Measurements from ENCODE around the gene ARHGAP26. TPM values are rescaled to one million over a fixed set of nuclear protein-coding genes. Genes with fewer than 3 reads are reported as not detected.

ARHGAP26 gene
- total RNA-seq, 1 experiment from 2014 or later: 65.5 TPM

DNA sequence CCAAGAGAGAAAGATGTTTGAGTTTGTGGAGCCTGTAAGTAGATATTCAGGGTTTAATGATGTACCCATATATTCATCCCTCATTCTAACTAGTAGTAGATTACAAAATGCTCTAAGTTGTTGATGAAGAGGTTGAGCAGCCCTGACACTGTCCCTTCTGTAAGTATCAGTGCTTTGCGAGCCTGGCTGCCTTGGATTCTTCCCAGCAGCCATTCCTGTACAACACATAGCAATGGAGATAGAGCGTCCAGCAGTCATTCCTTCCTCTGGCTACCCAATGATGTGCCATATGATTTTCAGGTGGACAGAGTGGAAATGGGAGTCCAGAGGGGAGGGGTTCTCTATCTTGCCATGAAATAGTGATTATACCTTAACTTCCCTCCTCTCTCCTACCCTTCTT is 124.1 kb downstream of the ARHGAP26 start:
- no TSS peak for BruUV-seq (replicated peaks)
- Histone ChIP-seq H3K36me3 (ENCODE audit: control insufficient read depth, insufficient read depth, low read length) (peaks cover 2% of the 10 kb centered on the region; the same call in 1 of the 2 replicates), H3K27ac (ENCODE audit: low read length) (no peak overlapping the region), H3K9me3 (ENCODE audit: control insufficient read depth, insufficient read depth, low read depth, low read length) (no peaks in the 10 kb centered on the region), H3K27me3 (ENCODE audit: control insufficient read depth, insufficient read depth, low read length) (no peaks in the 10 kb centered on the region), H3K4me3 (ENCODE audit: low read depth in 2 of 2, low read length in 2 of 2) (no peak overlapping the region), H3K4me1 (ENCODE audit: control insufficient read depth, insufficient read depth, low read length) (peaks cover 4% of the 10 kb centered on the region; the same call in 1 of the 2 replicates)
- CTCF ChIA-PET: interaction anchor here (0.7 kb wide), 1 partner anchor 181 kb away, joined by 3 read pairs; no protein-coding TSS in a partner anchor
- intact Hi-C loops (cut with micrococcal nuclease; ENCODE audit: unreplicated experiment): no loop called here
- POLR2A ChIA-PET: no interaction called here
- ATAC-seq (no peak), DNase-seq (ENCODE audit: low read depth, low spot score) (no peak)
- TF ChIP-seq SIN3A (IDR thresholded peaks at IDR 0.05; ENCODE audit: borderline replicate concordance, insufficient read depth, low read depth, low read length): no peak
- TF ChIP-seq, protein P1, sequence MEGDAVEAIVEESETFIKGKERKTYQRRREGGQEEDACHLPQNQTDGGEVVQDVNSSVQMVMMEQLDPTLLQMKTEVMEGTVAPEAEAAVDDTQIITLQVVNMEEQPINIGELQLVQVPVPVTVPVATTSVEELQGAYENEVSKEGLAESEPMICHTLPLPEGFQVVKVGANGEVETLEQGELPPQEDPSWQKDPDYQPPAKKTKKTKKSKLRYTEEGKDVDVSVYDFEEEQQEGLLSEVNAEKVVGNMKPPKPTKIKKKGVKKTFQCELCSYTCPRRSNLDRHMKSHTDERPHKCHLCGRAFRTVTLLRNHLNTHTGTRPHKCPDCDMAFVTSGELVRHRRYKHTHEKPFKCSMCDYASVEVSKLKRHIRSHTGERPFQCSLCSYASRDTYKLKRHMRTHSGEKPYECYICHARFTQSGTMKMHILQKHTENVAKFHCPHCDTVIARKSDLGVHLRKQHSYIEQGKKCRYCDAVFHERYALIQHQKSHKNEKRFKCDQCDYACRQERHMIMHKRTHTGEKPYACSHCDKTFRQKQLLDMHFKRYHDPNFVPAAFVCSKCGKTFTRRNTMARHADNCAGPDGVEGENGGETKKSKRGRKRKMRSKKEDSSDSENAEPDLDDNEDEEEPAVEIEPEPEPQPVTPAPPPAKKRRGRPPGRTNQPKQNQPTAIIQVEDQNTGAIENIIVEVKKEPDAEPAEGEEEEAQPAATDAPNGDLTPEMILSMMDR (IDR thresholded peaks at IDR 0.05): no peak
- no peak for TF ChIP-seq REST (IDR thresholded peaks at IDR 0.05; ENCODE audit: insufficient read depth in 1 of 2, low read depth in 2 of 2, low read length in 1 of 2)
- TF ChIP-seq TCF7L2 (IDR thresholded peaks at IDR 0.05; ENCODE audit: low read depth, low read length): no peak
- TF ChIP-seq POLR2AphosphoS5 (IDR thresholded peaks at IDR 0.05; ENCODE audit: low read depth, low read length): no peak
- in situ Hi-C loops (cut with HindIII; ENCODE audit: low pct_unique_long_range_greater_than_20kb, low sequenced_read_pairs): no loop called here

- BruUV-seq (replicated peaks): no TSS peak
- in situ Hi-C loops (cut with HindIII; ENCODE audit: low pct_unique_long_range_greater_than_20kb, low sequenced_read_pairs): no loop called here
- Histone ChIP-seq H3K36me3 (ENCODE audit: control insufficient read depth, insufficient read depth, low read length) (peaks cover 2% of the 10 kb centered on the region; the same call in 1 of the 2 replicates), H3K27ac (ENCODE audit: low read length) (no peak overlapping the region), H3K4me3 (ENCODE audit: low read depth in 2 of 2, low read length in 2 of 2) (no peak overlapping the region), H3K4me1 (ENCODE audit: control insufficient read depth, insufficient read depth, low read length) (peaks cover 4% of the 10 kb centered on the region; the same call in 1 of the 2 replicates), H3K9me3 (ENCODE audit: control insufficient read depth, insufficient read depth, low read depth, low read length) (no peaks in the 10 kb centered on the region), H3K27me3 (ENCODE audit: control insufficient read depth, insufficient read depth, low read length) (no peaks in the 10 kb centered on the region)
- TF ChIP-seq REST (IDR thresholded peaks at IDR 0.05; ENCODE audit: insufficient read depth in 1 of 2, low read depth in 2 of 2, low read length in 1 of 2): no peak
- TF ChIP-seq SIN3A (IDR thresholded peaks at IDR 0.05; ENCODE audit: borderline replicate concordance, insufficient read depth, low read depth, low read length): no peak
- no peak for TF ChIP-seq TCF7L2 (IDR thresholded peaks at IDR 0.05; ENCODE audit: low read depth, low read length)
- TF ChIP-seq POLR2AphosphoS5 (IDR thresholded peaks at IDR 0.05; ENCODE audit: low read depth, low read length): no peak
- TF ChIP-seq, protein P1 (IDR thresholded peaks at IDR 0.05): no peak
- ChIA-PET POLR2A (no interaction called here), CTCF (no interaction called here)
- intact Hi-C loops (cut with micrococcal nuclease; ENCODE audit: unreplicated experiment): no loop called here
- no peak for DNase-seq (ENCODE audit: low read depth, low spot score)
- ATAC-seq: no peak
Measured at GRCh38 chr5:142894749-142895148, 124.6 kb downstream of the ARHGAP26 start.
